ENCODE data around the gene B4GALT1.

- TF ChIP-seq CTCF (IDR thresholded peaks at IDR 0.05; ENCODE audit: low read length) (no peak), EZH2 (optimal IDR thresholded peaks at IDR 0.05; ENCODE audit: low read depth, low read length) (no peak), EZH2phosphoT487 (IDR thresholded peaks at IDR 0.05; ENCODE audit: low read length) (no peak)
These were observed 31.0 kb upstream of the B4GALT1 start for GRCh38 chr9:33198165-33198564.
